Erythroblast (primary cell): ENCODE data around the gene MAP3K4.

ENCODE experiments used
- DNase-seq, 2 experiments: peaks; one replicate each; lab custom pipeline; 2025; lab: John Stamatoyannopoulos, UW
- GATA1 ChIP-seq: IDR thresholded peaks from 2 replicates; pipeline ENCODE4 v1.6.1; 2011; ENCODE audit warnings: low read depth, mild to moderate bottlenecking, control low read depth, low read length, moderate library complexity
- POLR2A ChIP-seq: IDR thresholded peaks from 2 replicates; pipeline ENCODE4 v1.6.1; 2011; ENCODE audit warnings: mild to moderate bottlenecking, low read length

The MAP3K4 gene

DNA sequence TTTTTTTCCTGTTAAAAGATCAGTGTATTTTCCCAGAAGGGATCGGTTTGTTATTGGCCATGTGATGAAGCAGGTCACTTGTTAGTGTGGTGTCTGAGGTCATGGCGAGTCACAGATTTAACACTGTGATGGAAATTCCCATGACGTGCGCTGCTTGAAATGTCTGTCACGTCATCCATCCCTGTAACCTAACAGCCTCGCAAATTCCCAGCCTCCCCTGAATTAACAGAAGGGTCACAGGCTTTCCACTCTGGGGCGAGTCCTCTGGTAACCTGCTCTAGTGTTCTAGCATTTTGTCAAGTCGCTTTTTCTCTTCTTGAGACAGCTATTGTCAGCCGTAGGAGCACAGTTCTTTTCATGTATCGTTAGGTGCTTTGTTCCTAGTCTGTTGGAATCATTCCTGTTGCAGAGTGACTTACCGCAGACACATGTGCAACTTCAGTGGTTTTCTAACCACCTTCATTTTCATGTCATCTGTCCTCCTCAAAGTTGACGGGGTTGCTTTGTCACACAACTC is 137.2 kb downstream of the MAP3K4 start:
- TF ChIP-seq GATA1: no peak
- no peak for TF ChIP-seq POLR2A
- no peak for DNase-seq

DNA sequence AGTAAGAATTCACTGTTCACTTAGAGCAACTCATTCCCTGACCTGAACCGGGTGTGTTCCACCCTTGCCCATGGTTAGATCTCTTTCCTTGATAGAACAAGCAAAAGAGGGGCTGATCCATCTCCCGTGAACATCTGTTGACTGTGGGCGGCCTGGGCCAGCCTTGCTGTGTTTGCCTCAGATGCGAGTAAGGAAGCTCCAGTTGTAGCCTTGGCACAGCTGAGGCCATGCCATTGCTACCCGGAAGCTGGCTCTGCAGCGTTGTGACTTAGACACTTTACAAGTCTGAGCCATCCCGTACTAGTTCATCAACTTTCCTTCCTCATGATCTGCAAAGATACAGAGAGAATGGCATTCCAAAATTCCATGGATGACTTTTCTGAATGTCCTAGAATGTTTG is 139.0 kb downstream of the MAP3K4 start:
- no peak for TF ChIP-seq POLR2A
- no peak for TF ChIP-seq GATA1
- DNase-seq: peak; percentile 39 to 65

DNA sequence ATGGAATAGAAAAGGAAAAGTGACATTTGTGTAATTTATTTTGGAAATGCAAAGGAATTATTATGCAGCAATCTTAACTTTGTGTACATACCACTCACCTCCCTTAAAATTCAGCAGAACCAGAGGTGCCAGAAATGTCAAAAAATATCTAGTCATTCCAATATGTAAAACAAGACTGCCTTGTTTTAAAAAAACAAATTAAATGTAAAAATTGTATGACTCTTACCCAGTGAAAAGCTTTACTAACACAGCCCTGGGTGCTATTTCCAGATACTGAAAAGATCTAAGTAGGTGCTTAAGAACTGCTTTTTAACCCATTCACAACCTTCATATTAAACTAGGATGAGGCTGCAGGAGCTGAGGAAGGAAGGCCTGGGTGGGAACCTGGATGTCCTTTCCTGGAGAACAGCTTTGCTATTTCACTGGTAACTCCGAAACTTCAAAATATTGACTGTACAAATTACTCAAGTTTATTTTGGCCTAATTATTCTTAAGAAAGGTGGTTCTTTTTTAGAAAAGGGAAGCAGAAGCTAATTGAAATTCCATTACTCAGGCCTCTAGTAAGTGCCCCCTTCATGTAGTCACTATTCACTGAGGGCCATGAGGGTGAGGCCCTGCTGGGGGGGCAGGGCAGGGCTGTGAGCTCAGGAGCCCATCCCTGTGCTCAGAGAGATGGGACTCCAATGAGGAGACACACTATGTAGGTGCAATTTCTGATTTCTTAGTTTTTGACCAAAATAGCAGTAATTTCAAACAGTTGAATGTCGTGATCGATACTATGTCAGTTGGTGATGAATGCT is 139.6 kb downstream of the MAP3K4 start:
- no peak for DNase-seq
- TF ChIP-seq GATA1: no peak
- no peak for TF ChIP-seq POLR2A

DNA sequence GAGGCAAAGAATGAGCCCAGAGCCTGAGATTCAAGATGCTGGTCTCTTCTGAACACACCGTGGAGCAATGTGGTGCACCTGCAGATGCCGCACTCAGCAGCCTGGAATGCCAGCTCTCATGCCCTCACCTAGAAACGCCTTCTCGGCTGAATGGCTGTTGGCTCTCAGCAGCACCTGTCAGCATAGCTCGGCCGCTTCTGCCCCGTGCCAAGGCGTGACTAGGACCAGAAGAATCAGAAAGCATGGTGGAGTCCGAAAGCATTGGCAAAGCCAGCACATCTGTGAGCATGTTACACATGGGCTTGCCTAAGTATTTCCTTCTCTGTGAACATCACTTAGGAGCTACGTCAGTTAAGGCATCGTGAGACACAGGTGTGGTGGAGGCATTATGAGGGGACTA is 140.8 kb downstream of the MAP3K4 start:
- no peak for DNase-seq
- TF ChIP-seq GATA1 (no peak), POLR2A (no peak)

DNA sequence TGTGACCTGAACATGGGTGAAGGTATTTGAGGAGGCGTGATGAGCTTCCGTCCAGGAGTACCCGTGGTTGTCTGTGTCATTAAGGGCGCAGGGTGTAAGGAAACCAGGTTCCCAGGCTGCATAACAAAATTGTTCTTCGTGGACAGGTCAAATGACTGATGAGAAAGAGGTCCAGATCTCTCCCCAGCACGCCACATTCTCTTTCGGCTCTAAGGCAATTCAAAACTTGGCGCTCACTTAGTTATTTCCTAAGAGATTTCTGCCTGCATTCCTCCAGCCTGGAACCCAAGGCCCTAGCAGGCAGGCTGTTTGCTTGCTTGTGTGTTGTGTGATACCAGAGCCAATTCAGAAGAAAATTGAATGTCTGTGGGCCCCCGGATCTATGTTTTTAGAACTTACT is 142.4 kb downstream of the MAP3K4 start:
- DNase-seq: no peak
- TF ChIP-seq POLR2A (no peak), GATA1 (no peak)

DNA sequence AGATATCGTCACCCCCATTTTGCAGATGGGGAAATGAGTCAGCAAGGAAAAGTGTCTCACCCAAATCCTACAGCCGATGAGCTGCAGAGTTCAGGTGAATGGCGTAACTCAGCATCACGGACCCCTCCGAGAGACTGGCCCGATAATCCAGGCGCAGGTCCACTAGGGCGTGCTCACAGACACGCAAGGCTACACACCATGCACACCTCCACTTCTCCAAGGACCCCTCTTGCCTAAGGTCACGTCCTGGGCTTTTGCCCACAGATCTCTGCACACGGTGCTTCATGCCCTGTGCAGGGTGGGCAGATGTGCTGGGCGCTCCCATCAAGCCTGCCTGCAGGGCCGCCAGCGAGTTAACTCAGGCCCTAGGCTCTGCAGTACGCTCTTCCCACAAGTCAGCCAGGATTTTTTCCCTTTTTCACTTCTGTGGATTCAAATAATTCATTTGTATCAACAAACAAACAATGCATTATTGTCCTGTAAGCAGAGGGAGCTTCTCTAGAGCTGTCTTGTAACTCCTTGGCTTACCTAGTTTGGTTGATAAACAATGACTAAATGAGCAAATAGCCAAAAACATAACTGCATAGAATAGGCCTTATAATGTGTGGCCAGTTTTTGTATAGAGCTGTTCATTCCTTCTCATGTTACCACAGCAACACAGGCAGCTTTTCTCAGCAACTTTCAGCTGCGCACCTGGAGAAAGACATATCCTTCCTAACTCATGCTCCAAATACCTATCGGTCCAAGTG is 143.2 kb downstream of the MAP3K4 start:
- DNase-seq: no peak
- no peak for TF ChIP-seq GATA1
- TF ChIP-seq POLR2A: no peak

DNA sequence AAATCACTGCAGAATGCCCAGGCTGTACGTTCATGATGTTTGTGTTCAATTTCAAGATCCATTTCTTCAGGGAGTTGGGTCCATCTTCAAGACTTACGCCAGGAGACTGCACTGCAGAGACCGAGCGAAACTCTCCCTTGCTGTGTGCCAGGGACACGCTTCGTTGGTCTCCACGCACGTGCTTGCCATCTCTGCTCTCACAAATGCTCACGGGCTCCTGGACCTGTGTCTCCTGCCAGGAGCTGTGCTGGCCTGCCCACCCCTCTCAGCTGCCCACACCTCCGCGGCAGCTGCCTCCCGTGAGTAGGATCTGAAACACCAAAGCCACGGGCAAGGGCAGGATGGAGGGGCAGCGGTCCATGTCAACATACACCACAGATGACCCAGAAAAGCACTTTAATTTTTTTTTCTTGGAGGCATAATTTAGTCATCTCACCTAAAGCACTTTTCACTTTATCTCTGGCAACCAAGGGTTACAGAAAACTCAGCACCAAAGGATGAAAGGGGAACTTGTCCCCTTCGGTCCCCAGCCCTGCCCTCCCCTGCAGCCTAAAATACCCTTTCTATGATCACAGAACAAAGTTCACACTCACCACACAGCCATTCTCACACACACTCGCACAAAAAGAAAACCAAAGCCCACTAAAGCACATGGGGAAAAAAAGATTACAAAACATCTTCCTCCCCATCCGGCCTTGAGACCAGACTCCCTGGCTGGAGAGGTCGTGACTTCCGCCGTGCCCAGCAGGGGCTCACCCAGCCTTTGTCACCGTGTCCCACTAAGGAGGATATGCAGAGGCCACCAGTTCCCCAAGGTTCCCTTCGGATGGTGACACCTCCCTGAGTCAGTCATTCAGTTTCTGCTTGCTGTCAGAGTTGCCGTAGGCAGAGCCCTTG is 144.4 kb downstream of the MAP3K4 start:
- DNase-seq: no peak
- TF ChIP-seq POLR2A (no peak), GATA1 (no peak)

DNA sequence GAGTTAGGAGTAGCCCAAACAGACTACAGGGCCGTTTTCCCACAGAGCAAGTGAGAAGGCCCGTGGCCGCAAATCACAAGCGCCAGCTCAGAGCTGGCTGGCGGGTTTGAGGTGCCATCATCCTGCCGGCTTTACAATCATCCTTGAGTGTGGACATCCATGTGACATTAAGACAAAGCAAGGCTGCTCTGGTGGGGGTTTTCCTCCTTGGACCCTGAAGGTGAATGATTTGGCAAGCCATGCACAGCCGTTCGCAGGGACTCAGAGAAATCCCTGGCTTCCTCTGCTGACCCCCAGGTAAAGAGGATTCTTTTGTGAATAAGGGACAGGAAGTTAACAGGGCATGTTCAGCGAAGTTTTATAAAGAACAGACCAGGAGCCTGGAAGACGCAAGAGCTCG is 145.1 kb downstream of the MAP3K4 start:
- no peak for TF ChIP-seq GATA1
- TF ChIP-seq POLR2A: no peak
- DNase-seq: no peak

DNA sequence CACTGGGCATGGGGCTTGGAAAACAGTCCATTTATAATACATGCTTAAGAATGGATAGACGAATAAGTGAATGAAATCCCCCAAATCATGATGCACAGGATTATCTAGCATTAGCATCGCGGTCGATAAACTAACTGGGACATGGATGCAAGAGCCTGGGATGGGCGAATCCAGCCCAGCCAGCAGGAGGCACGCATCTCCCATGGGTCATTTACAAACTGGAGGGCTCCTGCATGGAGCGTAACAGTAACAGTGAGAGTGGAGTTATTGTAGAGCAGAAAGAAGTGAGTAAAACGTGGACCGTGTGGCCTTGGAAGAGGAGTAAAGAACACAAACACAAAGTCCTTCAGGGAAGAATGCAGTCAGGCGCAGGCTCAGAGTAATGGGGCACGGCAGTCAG is 145.8 kb downstream of the MAP3K4 start:
- no peak for TF ChIP-seq GATA1
- no peak for TF ChIP-seq POLR2A
- no peak for DNase-seq

DNA sequence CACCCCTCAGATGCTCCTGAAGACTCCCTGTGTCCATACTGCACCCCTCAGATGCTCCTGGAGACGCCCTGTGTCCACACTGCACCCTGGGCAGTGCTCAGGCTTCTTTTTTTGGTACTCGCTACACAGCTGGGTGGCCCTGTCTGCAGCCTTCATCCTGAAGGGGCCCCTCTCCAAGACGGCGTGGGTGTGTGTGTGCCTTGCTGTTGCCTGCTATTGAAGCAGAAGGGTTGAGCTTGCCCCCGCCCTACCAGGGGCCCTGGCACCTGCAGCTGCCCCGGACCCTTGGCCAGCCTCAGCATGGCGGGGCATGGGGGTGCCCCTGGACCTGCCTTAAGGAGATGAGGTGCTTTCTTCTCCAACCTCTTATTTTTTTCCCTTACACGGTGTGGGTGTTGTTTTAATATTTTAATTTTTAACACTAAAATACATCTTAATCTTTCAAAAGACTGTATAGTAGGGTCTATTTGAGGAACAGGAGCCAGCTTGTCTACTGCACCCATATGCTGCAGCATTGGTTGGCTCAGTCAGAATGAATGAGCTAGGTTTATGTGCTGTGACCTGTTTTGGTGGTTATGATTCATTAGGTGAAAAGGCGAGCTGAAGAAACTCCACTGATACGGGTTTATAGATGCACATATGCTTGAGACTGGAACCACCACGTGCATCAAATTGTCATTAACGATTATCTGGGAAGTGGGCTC is 146.4 kb downstream of the MAP3K4 start:
- TF ChIP-seq POLR2A (no peak), GATA1 (no peak)
- DNase-seq: no peak

DNA sequence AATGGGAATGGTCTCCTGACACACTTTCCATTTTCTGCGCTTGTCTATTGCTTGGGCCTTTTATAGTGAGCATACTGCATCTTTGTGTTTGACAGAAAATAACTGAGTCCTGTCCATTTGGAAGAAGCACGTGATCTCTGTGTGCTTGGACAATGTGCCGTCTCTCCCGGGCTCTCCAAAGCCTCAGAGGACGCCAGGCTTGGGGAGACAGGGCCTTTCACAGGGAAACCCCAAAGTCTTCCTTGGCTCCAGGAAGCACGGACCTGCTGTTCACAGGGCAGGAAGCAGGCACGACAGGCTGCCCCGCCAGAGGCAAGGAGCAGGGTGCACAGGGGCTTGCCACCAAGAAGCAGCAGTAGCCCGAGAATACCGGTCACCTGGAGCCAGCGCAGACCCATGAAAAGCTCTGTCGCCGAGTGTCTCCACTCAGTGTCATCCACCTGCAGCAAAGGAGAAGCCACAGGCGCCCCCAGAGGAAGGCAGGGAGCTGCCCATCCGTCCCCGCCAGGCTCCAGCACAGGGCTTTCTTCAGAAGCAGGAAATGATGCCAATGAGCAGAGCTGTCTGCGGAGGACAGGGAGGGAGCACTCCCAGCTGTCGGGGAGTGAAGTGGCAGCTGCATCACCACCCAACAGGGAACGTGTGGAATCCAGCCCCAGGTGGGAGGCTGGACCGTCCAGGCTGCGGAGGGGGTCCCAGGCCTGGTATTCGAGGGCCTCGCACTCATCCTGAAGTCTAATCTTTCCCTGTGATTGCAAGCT is 147.2 kb downstream of the MAP3K4 start:
- TF ChIP-seq GATA1 (no peak), POLR2A (no peak)
- no peak for DNase-seq

DNA sequence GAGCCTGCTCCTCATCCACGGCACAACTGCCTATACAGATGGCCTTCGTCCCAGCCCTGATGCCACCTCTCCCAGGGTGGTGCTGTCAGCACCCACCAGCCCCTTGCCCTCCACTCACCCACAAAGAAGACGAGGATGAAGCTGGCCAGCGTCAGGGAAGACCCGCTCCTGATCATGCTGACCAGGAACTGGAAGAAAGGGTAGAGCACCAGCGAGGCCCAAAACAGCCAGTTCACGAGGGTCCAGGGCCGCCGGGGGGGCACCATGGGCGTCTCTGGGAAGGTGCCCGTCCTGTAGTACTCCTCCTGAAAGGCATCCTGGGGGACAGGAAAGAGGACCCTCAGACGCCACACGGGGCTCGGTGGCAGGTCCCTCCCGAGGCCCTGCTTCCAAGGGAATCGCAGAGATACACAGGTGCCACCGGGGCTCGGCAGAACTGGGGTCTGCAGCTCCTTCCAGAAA is 147.8 kb downstream of the MAP3K4 start:
- DNase-seq: no peak

More for the DNA sequence above, 147.8 kb downstream of the MAP3K4 start:
- no peak for TF ChIP-seq GATA1
- no peak for TF ChIP-seq POLR2A
